ENCODE data around the gene PTMS. TPM values are rescaled to one million over a fixed set of nuclear protein-coding genes. Genes with fewer than 3 reads are reported as not detected.

The PTMS gene
- total and polyA plus RNA-seq, 2 of the 13 experiments (the other 11 are each of a cell fraction or from before 2014, with no cell fraction given): 40.5 to 82.4 TPM

DNA sequence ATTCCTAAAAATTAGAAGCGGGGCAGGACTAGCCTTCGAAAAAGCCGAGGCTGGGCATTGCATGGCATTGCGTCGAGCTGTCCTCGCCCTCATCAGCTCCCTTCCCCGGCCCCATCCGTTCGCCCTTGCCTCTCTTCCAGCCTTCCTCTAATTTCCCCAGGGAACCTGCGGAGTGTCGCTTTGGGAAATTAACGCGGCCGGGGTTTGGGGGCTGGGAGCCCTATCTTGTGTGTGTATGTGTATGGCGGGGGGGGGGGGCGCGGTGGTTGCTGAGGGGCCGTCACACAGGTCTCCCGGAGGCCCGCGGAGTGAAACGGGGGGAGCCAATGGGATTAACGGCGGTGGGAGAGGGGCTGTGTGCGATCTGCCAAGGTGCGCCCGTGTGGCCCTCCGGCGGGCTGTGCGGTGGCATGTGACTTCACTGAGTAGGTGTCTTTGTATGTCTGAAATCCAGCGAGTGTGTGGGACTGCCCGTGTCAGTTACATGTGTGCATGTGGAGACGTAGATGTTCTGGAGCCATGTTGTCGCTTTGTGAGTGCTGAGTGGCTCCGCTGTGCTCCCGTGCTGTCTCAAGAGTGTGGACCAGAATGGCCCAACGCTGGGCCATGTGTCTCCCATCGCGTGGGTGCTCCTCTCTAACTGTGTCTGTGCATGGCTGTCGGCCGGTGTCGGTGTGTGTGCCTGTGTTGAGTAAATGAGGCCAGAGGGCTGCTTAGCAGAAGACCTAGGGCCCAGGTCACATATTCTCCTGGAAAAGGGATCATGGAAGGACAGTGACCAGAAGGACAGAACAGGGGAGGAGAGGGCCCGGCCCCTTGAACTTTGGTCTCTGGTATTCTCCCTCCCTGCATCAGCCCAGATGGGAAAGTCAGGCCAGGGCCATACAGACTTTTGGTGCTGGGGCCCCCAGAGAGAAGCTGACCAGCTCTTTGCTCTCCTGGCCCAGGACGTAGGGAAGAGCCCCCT lies 1.5 kb downstream of the PTMS start (continued):
- TF ChIP-seq, protein P1, sequence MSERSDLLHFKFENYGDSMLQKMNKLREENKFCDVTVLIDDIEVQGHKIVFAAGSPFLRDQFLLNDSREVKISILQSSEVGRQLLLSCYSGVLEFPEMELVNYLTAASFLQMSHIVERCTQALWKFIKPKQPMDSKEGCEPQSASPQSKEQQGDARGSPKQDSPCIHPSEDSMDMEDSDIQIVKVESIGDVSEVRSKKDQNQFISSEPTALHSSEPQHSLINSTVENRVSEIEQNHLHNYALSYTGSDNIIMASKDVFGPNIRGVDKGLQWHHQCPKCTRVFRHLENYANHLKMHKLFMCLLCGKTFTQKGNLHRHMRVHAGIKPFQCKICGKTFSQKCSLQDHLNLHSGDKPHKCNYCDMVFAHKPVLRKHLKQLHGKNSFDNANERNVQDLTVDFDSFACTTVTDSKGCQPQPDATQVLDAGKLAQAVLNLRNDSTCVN (CRISPR knock-in tag; IDR thresholded peaks at IDR 0.05; ENCODE audit: borderline replicate concordance): peak; percentile 50; the same call in 1 of the 2 replicates
- TF ChIP-seq SETDB1 (CRISPR knock-in tag; IDR thresholded peaks at IDR 0.05; ENCODE audit: borderline replicate concordance) (no peak), ZEB1 (IDR thresholded peaks at IDR 0.05; ENCODE audit: insufficient replicate concordance, low read depth) (no peak), CC2D1A (CRISPR knock-in tag; IDR thresholded peaks at IDR 0.05) (no peak), NFATC3 (CRISPR knock-in tag; IDR thresholded peaks at IDR 0.05) (no peak), ZBTB8A (CRISPR knock-in tag; IDR thresholded peaks at IDR 0.05; ENCODE audit: borderline replicate concordance, low read depth) (no peak), ZHX2 (IDR thresholded peaks at IDR 0.05; ENCODE audit: low read depth) (no peak), ZHX2 (CRISPR knock-in tag; IDR thresholded peaks at IDR 0.05; ENCODE audit: borderline replicate concordance) (no peak), TGIF2 (CRISPR knock-in tag; IDR thresholded peaks at IDR 0.05) (0 out of 2 replicates have a peak, but pooled peaks have one; percentile 21), ZSCAN20 (CRISPR knock-in tag; IDR thresholded peaks at IDR 0.05; ENCODE audit: borderline replicate concordance) (no peak), SP140L (CRISPR knock-in tag; IDR thresholded peaks at IDR 0.05; ENCODE audit: borderline replicate concordance) (no peak), ZNF678 (CRISPR knock-in tag; IDR thresholded peaks at IDR 0.05) (no peak)
- TF ChIP-seq, protein P2, sequence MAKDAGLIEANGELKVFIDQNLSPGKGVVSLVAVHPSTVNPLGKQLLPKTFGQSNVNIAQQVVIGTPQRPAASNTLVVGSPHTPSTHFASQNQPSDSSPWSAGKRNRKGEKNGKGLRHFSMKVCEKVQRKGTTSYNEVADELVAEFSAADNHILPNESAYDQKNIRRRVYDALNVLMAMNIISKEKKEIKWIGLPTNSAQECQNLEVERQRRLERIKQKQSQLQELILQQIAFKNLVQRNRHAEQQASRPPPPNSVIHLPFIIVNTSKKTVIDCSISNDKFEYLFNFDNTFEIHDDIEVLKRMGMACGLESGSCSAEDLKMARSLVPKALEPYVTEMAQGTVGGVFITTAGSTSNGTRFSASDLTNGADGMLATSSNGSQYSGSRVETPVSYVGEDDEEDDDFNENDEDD (CRISPR knock-in tag; IDR thresholded peaks at IDR 0.05; ENCODE audit: borderline replicate concordance): no peak
- TF ChIP-seq, protein P3, sequence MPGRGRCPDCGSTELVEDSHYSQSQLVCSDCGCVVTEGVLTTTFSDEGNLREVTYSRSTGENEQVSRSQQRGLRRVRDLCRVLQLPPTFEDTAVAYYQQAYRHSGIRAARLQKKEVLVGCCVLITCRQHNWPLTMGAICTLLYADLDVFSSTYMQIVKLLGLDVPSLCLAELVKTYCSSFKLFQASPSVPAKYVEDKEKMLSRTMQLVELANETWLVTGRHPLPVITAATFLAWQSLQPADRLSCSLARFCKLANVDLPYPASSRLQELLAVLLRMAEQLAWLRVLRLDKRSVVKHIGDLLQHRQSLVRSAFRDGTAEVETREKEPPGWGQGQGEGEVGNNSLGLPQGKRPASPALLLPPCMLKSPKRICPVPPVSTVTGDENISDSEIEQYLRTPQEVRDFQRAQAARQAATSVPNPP (CRISPR knock-in tag; IDR thresholded peaks at IDR 0.05): no peak
- TF ChIP-seq, protein P4, sequence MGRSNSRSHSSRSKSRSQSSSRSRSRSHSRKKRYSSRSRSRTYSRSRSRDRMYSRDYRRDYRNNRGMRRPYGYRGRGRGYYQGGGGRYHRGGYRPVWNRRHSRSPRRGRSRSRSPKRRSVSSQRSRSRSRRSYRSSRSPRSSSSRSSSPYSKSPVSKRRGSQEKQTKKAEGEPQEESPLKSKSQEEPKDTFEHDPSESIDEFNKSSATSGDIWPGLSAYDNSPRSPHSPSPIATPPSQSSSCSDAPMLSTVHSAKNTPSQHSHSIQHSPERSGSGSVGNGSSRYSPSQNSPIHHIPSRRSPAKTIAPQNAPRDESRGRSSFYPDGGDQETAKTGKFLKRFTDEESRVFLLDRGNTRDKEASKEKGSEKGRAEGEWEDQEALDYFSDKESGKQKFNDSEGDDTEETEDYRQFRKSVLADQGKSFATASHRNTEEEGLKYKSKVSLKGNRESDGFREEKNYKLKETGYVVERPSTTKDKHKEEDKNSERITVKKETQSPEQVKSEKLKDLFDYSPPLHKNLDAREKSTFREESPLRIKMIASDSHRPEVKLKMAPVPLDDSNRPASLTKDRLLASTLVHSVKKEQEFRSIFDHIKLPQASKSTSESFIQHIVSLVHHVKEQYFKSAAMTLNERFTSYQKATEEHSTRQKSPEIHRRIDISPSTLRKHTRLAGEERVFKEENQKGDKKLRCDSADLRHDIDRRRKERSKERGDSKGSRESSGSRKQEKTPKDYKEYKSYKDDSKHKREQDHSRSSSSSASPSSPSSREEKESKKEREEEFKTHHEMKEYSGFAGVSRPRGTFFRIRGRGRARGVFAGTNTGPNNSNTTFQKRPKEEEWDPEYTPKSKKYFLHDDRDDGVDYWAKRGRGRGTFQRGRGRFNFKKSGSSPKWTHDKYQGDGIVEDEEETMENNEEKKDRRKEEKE (IDR thresholded peaks at IDR 0.05): no peak

Data from HepG2 (cell line).